Ishikawa (cell line): ENCODE results near the gene ARHGAP29.

Experiments
- EP300 ChIP-seq: IDR thresholded peaks from 2 replicates; pipeline ENCODE4 v1.6.1; 2012; ENCODE audit warnings: borderline replicate concordance
- FOXM1 ChIP-seq: IDR thresholded peaks from 2 replicates; pipeline ENCODE4 v1.6.1; 2012; ENCODE audit warnings: low read depth, borderline replicate concordance
- RAD21 ChIP-seq: IDR thresholded peaks from 2 replicates; pipeline ENCODE4 v1.6.1; 2012; ENCODE audit warnings: low read depth
- YY1 ChIP-seq: IDR thresholded peaks from 2 replicates; pipeline ENCODE4 v1.6.1; 2012; ENCODE audit warnings: low read depth
- ZBTB7A ChIP-seq: IDR thresholded peaks from 2 replicates; pipeline ENCODE4 v1.6.1; 2012; ENCODE audit warnings: low read depth
- TF ChIP-seq, protein P1 (sequence below): IDR thresholded peaks from 2 replicates; pipeline ENCODE4 v1.6.1; 2012; ENCODE audit warnings: low read depth, mild to moderate bottlenecking

DNA sequence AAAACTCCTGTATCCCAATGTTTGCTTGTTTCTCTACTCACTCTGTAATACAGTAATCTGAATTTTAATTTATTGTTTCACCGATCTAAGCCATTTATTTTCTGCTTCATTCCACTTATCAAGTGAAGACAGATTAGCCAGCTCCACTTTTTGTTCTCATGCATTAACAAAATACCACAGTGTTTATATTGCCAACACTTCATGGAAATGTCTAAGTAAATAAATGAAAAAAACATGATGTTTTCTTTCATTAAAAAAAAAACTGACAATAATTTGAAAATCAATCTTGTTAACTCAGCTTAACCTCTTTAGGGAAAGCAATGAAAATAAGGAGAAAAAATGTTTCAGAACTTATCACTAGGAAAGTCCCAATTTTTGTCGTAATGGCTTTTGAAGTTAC lies 11.5 kb downstream of the ARHGAP29 start:
- TF ChIP-seq, protein P1, sequence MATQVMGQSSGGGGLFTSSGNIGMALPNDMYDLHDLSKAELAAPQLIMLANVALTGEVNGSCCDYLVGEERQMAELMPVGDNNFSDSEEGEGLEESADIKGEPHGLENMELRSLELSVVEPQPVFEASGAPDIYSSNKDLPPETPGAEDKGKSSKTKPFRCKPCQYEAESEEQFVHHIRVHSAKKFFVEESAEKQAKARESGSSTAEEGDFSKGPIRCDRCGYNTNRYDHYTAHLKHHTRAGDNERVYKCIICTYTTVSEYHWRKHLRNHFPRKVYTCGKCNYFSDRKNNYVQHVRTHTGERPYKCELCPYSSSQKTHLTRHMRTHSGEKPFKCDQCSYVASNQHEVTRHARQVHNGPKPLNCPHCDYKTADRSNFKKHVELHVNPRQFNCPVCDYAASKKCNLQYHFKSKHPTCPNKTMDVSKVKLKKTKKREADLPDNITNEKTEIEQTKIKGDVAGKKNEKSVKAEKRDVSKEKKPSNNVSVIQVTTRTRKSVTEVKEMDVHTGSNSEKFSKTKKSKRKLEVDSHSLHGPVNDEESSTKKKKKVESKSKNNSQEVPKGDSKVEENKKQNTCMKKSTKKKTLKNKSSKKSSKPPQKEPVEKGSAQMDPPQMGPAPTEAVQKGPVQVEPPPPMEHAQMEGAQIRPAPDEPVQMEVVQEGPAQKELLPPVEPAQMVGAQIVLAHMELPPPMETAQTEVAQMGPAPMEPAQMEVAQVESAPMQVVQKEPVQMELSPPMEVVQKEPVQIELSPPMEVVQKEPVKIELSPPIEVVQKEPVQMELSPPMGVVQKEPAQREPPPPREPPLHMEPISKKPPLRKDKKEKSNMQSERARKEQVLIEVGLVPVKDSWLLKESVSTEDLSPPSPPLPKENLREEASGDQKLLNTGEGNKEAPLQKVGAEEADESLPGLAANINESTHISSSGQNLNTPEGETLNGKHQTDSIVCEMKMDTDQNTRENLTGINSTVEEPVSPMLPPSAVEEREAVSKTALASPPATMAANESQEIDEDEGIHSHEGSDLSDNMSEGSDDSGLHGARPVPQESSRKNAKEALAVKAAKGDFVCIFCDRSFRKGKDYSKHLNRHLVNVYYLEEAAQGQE, result no peak
- no peak for TF ChIP-seq FOXM1
- no peak for TF ChIP-seq EP300
- TF ChIP-seq RAD21, result no peak
- TF ChIP-seq ZBTB7A, result no peak
- no peak for TF ChIP-seq YY1
